HG02938 (cell line): Measurements from ENCODE around the gene GYG2.
"Not testable (repeated sequence)": the region's sequence is repeated elsewhere in the genome, so short reads cannot be mapped to it uniquely, and the experiment has no call there.

ENCODE experiments used
- ATAC-seq: cut with Tn5 transposase; IDR thresholded peaks from one replicate; pipeline ENCODE4 v1.9.1; 2021; ENCODE audit warnings: mild to moderate bottlenecking, moderate library complexity; ENCODE audit not compliant: unreplicated experiment

Gene GYG2

GRCh38 chrX:2812161-2812907, 16.4 kb upstream of the GYG2 start:
- not testable (repeated sequence) for ATAC-seq

DNA sequence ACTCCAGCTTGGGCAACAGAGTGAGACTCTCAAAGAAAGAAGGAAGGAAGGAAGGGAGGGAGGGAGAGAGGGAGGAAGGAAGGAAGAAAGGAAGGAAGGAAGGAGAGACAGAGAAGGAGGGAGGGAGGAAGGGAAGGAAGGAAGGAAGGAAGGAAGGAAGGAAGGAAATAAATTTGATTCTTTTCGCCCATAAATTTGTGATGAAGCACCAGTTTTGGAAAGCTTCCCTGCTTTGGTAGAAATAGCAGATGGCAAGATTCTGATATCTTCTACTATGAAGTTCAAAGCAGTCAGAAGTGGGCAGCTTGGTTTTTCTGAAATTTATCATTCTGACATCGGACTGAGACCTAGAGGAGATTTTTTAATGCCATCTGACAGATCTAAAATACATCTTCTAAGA, 11.7 kb upstream of the GYG2 start:
- ATAC-seq = no peak

DNA sequence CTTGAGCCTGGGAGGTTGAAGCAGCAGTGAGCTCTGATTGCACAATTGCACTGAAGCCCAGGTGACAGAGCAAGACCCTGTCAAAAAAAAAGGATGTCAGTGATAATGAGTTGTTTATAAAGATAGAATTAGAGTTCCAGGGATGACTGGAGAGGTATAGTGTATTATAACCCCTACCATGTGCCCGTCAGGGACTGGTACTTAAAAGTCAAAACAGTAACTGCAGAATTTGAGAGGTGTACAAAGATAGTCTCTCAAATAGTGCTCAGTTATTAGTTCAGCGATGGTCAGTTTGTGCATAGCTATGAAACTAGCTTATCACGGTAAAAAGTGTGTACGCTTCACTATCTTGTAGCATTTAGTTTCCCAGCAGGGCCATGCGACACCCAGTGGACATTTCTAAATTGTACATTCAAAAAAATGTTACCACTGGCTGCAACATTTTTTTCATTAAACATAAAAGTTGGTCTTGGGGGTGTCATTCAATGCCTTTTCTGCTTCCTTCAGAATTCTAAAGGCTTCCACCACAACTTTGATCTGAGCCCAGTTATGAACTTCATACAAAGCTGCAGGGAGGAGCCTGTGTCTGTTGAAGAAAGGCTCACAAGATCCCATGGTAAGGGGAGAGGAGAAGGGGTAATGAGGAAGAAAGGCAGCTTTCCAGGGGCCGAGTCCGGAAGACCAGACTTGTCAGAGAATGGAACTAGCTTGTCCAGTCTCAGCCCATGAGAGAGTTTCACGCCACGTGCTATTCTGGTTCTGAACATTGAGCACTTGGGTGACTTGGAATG, 9.2 kb upstream of the GYG2 start:
- no peak for ATAC-seq

DNA sequence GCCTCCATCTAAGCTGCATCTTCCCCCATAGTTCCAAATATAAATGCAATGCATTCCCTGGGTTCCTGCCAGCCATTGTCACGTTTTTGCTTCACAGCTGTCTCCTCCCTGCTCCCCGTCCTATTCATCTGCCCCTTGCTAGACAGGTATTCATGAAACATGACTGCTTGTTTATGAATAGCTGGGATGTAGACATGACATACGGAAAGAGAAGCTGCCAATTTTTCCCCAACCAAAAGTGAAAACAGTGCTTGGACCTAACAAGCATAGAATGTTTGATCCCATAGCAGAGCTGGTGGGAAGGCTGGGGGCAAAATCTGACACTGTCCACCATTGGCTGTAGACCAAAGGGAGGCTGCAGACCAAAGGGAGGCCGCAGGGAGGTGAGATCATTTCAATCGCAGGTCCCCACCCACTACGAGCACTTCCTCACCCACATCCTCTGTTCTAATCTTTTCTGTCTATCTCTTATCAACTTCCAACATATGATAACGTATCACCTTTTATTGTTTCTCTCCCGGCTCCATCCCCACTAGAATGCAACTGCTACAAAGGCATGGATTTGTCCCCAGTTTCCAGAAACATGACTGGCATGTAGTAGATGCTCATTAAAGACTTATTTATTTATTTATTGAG, 8.5 kb upstream of the GYG2 start:
- ATAC-seq = no peak

DNA sequence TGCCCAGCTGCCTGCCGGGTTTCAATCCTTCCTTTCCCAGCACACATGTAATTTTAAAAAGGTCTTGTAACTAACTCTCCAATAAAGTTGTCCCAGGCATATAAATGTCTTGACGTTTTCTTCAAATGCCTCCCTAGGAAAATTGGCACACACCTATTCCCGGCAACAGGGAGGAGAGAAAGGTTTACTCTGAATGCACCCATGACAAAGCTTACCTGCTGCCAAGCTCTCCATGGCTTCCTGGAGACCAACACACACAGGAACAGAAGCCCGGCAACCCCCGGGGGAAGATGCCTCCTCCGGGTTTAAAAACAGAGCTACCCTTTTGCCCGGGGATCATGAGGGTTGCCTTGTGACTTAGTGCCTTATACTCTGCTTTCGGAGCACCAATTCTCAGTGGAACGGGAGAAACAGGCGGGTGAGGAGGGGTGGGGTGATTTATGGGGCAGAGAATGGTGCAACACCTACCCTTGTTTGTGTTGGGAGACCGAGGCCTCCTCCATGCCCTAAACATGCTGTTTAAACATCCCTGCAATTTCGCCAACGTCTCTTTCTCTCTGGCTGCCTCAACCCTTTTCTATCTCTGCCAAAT, 4.8 kb upstream of the GYG2 start:
- ATAC-seq = no peak

GRCh38 chrX:2824886-2825285, 3.8 kb upstream of the GYG2 start:
- no peak for ATAC-seq

- no peak for ATAC-seq
These were observed 255 bp downstream of the GYG2 start for GRCh38 chrX:2828959-2829411.

DNA sequence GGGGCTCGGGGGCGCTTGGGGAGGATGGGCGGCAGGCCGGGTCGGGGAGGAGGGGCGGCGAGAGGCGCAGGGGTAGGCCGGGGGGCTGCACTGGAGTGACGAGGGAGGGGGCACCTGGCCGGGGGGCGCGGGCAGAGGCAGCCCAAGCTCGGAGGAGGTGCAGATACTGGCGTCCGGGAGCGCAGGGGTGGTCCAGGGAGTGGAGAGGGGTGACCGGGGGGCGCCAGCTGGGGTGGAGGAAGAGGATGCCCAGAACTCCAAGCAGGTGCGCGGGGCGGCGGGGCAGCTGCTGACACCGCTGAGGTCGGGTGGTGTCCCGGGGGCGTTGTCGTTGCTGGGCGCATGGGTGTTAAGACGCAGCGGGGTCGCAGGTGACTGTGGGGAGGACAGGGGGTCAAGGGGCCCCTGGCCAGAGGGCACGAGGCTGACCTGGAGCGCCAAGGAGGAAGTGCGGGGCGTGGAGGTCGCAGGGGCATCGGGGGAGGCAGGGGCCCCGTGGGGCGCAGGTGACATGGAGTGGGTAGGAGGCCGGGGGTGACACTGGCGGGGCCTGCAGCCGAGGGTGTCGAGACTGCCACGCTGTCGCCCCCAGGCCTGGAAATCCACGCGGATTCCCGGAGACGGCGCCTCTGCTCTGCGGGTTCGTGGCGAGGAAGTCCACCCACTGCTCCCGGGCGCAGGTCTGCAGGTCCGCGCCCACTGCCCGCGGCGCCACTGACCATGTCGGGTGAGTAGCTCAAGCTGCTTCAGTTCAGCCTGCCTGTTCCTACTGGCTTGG, 928 bp downstream of the GYG2 start:
- ATAC-seq = no peak

DNA sequence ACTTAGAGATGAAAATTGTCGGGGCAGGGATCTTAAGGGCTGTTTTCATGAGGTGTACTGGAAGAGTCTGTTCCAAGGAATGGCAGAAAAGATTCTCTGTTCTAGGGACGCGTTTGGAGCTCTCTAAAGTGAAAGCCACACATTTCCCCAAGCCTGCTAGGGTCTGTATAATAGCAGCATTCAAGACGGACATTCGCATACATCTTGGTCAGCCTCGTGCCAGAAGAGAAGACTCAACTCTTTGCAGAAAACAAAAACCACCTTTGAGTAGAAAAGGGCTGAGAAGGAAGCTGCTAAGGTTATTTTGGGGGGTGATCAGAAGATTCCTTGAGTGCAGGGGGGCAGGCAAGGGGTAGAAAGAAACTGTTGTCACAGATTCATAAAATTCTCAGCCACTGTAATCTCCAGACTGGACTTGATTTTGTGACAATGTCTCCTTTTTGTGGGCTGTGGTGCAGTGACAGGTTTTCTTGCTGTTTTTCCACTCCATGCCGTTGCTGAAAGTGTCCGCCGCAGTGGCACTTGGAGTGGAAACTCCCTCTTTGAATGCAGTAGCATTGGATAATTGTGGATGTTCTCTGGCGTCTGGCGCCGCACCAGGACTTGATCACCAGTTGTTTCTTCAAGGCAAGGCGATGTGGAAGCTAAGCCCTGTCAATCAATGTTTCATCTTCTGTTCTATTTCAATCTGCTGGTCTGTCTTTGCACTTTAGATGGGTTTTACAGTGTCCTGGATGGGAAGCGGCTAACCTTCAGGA, 2.9 kb downstream of the GYG2 start:
- no peak for ATAC-seq

- no peak for ATAC-seq
These were observed 9.2 kb downstream of the GYG2 start for GRCh38 chrX:2837961-2838360.

- no peak for ATAC-seq
These were observed 12.2 kb downstream of the GYG2 start for GRCh38 chrX:2840961-2841360.

DNA sequence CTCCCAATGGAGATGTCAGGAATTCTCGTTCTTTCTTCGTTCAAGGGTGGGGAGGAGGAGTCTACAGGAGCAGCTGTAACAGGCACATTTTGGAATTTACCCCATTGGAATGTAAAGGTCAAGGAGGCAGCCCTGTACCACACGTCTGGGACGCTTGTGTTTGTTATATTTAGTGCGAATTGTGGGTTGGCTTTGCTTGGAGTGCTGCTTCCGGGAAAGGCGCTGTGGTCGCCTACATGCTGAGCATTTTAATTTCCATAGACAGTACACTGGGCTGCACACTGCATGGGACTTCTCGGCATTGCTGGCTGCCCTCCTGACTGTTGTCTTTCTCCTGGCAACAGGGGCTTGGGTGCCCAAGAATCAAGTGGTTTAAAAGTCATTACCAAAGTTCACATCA, 12.8 kb downstream of the GYG2 start:
- no peak for ATAC-seq

GRCh38 chrX:2846992-2847391, 18.3 kb downstream of the GYG2 start:
- no peak for ATAC-seq

DNA sequence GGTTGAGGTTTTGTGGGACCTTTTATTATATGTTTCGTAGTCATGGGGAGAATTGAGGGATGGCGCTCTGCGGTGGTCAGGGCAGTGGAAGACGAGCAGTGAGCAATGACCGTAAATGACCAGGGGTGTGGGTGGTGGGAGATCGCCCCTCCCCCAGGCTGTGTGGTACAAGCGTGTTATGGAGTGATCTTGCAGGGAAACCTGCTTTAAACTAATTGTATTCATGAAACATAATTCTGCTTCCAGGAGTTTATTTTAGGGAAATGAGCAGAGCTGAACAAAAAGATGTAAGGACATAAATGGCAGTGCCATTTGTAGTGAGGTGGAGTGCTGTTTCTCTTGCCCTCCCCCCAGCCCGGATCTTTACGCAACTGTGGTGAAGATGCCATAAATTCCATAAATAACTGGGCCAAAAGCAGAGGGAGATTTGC, 20.2 kb downstream of the GYG2 start:
- ATAC-seq = no peak

DNA sequence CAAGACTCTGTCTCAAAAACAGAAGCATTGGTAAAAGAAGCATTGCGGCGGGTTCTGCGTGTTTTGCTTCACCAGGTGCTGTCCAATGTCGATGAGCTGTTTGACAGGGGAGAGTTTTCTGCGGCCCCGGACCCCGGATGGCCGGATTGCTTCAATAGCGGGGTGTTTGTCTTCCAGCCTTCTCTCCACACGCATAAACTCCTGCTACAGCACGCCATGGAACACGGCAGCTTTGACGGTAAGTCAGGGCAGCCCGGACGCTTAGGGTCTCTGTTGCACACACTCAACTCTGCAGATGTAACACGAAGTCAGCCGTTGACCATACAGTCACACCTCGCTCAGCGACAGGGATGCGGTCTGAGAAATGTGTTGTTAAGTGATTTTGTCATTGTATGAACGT, 26.2 kb downstream of the GYG2 start:
- no peak for ATAC-seq

GRCh38 chrX:2855761-2856160, 27.0 kb downstream of the GYG2 start:
- no peak for ATAC-seq

DNA sequence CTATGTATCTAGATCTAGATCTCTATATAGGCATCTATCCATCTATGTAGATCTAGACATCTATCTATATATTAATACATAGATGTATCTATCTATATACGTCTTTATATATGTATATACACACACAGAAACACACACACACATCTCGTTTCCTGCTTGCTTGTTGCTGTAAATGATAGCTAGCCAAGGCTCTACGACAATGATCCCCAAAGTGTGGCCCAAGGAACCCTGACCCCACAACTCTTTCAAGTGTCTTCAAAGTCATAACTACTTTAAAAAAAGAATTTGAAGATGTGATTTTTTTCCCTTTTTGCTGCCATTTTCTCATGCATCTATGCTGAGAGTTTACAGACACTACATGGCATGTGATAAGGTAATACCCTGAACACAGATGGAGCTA, 28.8 kb downstream of the GYG2 start:
- no peak for ATAC-seq

DNA sequence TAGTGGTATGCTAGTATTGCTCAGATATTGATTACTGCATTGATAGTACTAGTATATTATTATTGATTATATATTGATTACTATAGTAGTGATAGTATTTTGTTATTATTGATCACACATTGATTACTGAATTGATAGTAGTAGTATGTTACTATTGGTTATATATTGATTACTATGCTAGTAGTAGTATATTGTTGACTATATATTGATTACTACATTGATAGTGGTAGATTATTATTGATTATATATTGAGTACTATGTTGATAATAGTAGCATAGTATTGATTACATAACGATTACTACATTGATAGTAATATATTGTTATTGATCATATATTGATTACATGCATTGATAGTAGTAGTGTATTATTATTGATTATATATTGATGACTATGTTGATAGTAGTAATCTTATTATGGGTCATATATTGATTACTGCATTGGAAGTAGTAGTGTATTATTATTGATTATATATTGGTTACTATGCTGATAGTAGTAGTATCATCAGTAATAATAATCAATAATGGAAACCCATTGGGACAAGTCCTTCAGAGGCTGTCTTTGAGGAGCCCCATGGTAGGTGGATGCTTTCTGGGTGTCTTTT, 30.6 kb downstream of the GYG2 start:
- ATAC-seq = no peak

DNA sequence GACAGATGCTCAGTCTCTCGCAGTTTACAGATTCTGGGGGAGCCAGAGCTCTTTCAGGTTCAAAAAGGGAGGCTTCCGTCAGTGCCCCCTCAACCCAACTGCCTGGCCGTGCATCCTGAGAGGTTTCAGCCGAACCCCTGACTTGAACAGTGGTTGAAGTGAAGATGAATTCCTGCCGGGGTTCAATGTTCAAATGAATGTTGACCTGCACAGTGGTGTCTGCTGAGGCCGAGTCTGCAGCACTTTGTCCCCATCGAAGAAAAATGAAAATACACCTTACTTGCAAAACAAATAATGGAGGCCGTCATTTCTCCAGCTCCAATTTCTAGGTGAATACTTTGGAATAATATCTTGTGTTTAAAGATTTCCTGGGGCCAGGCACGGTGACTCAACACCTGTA, 33.7 kb downstream of the GYG2 start:
- no peak for ATAC-seq

DNA sequence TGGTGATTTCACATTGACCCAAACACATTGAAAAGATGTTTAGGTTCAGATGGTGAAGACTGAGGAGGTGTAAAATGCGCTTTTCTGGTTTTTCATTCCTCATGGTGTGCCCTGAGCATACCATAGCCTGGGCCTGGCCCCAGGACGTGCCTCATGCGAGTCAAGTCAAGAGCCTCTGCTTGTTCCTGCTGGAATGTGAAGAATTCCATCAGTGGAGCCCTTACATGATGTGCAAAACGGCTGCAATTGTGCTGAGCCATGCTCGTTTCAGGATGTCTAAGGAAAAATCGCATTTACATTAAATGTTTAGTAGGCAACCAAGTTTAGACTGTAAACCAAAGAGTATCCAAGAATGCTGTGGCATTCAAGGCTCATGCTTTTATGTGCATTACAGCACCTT, 34.9 kb downstream of the GYG2 start:
- no peak for ATAC-seq
